ENCODE measurements around the gene LRRC34. TPM values are rescaled to one million over a fixed set of nuclear protein-coding genes. Genes with fewer than 3 reads are reported as not detected.
A peak's percentile ranks its signal among the peaks of the same experiment; 100 is the strongest.

LRRC34 gene
- total and polyA plus RNA-seq, 9 of the 15 experiments (the other 6 are each of a cell fraction or from before 2014, with no cell fraction given), result 0.17 to 0.30 TPM; not detected in 7

GRCh38 chr3:169815590-169816150, 3.0 kb upstream of the LRRC34 start (continued):
- TF ChIP-seq HDAC6 (IDR thresholded peaks at IDR 0.05; ENCODE audit: low read depth, low read length), result no peak
- no peak for TF ChIP-seq PPARD (CRISPR knock-in tag; IDR thresholded peaks at IDR 0.05)
- no peak for TF ChIP-seq BCOR (IDR thresholded peaks at IDR 0.05)
- TF ChIP-seq DDX20 (tag; IDR thresholded peaks at IDR 0.05; ENCODE audit: low read depth), result no peak
- TF ChIP-seq CAMTA2 (CRISPR knock-in tag; conservative IDR thresholded peaks at IDR 0.05), result no peak
- peak; percentile 99 for TF ChIP-seq ZNF324 (CRISPR knock-in tag; IDR thresholded peaks at IDR 0.05)
- no peak for TF ChIP-seq NR0B1 (IDR thresholded peaks at IDR 0.05; ENCODE audit: partially characterized antibody)
- TF ChIP-seq, protein P1, sequence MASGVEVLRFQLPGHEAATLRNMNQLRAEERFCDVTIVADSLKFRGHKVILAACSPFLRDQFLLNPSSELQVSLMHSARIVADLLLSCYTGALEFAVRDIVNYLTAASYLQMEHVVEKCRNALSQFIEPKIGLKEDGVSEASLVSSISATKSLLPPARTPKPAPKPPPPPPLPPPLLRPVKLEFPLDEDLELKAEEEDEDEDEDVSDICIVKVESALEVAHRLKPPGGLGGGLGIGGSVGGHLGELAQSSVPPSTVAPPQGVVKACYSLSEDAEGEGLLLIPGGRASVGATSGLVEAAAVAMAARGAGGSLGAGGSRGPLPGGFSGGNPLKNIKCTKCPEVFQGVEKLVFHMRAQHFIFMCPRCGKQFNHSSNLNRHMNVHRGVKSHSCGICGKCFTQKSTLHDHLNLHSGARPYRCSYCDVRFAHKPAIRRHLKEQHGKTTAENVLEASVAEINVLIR (CRISPR knock-in tag; IDR thresholded peaks at IDR 0.05), result no peak
- TF ChIP-seq CBX3 (IDR thresholded peaks at IDR 0.05; ENCODE audit: borderline replicate concordance in 1 of 2, low read length in 2 of 2), result peak in 1 of 2 experiments; percentile 79; a peak in 1 of 3 replicates
